ENCODE results near the gene MCTP2. TPM values are rescaled to one million over a fixed set of nuclear protein-coding genes. Genes with fewer than 3 reads are reported as not detected.

The MCTP2 gene
- total RNA-seq, 4 donors from 2014 or later: 12.0 to 18.3 (median 15.2) TPM

DNA sequence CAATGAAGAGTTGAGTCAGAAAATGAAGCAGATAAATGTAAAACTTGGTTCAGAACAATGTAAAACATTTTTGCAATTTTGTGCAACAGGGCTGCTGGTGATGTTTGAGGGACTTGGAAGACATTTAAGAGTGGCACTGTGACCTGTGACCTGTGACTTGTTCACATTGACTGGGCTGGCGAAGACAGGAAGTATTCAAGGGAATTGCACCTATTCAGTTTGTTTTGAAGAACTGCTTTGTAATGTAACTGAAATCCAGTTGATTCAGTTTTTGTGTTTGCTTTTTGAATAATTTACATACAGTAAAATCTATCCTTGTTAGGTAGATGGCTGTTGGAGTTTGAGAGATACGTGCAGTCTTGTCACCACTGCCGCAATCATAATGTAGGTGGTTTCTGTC, 35.4 kb downstream of the MCTP2 start:
- no peak for DNase-seq (ENCODE audit: low spot score in 2 of 2)
- Histone ChIP-seq H3K4me1 (no peaks in the 10 kb centered on the region), H3K9me3 (no peaks in the 10 kb centered on the region), H3K27me3 (no peaks in the 10 kb centered on the region), H3K36me3 (no peaks in the 10 kb centered on the region), H3K27ac (no peak overlapping the region), H3K4me3 (no peak overlapping the region)
- TF ChIP-seq, protein P1, sequence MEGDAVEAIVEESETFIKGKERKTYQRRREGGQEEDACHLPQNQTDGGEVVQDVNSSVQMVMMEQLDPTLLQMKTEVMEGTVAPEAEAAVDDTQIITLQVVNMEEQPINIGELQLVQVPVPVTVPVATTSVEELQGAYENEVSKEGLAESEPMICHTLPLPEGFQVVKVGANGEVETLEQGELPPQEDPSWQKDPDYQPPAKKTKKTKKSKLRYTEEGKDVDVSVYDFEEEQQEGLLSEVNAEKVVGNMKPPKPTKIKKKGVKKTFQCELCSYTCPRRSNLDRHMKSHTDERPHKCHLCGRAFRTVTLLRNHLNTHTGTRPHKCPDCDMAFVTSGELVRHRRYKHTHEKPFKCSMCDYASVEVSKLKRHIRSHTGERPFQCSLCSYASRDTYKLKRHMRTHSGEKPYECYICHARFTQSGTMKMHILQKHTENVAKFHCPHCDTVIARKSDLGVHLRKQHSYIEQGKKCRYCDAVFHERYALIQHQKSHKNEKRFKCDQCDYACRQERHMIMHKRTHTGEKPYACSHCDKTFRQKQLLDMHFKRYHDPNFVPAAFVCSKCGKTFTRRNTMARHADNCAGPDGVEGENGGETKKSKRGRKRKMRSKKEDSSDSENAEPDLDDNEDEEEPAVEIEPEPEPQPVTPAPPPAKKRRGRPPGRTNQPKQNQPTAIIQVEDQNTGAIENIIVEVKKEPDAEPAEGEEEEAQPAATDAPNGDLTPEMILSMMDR (IDR thresholded peaks at IDR 0.05): no peak
- TF ChIP-seq EP300 (IDR thresholded peaks at IDR 0.05): no peak
- 81 to 95% methylated on average over 3 of the region's 3 CpGs for WGBS, 2 donors

DNA sequence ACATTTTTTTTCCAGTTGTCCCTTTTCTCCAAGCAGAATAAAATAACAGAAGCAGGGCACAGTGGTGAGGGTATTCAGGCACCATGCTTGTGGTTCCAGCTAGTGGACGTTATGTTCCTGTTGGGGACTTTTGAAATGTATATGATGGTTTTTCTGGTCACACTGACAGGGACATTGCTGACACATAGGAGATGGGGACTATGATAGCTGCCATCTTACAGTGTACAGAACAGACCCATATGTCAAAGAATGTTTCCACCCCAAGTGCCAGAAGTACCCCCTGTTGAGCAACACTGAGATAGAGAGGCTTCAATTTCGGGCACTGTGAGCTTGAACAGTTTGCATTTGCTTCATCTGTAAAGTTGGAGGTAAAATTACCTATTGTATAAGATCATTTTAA, 38.6 kb downstream of the MCTP2 start:
- Histone ChIP-seq H3K4me1 (no peaks in the 10 kb centered on the region), H3K9me3 (peaks cover 0 to 6% (median 0%) of the 10 kb centered on the region in 4 donors), H3K27ac (no peak overlapping the region), H3K36me3 (no peaks in the 10 kb centered on the region), H3K4me3 (no peak overlapping the region), H3K27me3 (no peaks in the 10 kb centered on the region)
- no peak for TF ChIP-seq POLR2A (IDR thresholded peaks at IDR 0.05)
- TF ChIP-seq, protein P1 (IDR thresholded peaks at IDR 0.05): no peak
- no peak for TF ChIP-seq EP300 (IDR thresholded peaks at IDR 0.05)
- WGBS, 2 donors: 91 to 96% methylated on average over 2 of the region's 2 CpGs
- DNase-seq (ENCODE audit: low spot score in 2 of 2): no peak

DNA sequence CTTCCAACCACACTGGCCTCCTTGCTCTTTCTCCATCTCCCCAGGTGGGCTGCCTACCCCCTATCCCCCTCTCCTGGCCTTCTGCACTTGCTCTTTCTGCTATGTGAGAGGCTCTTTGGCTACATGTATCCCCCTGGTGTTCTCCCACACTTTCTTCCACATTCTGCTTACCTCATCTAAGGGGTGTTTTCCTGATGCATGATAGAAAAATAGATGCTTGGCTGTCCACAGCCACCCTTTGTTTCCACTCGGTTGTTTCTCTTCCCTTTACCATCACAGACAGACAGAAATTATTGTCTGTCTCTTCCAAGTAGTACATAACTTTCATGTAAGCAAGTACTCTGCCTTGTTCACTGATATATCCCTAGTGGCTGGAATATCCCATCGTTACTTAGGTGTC, 39.2 kb downstream of the MCTP2 start:
- 64 to 70% methylated on average over 2 of the region's 2 CpGs for WGBS, 2 donors
- Histone ChIP-seq H3K36me3 (no peaks in the 10 kb centered on the region), H3K4me1 (no peaks in the 10 kb centered on the region), H3K27ac (no peak overlapping the region), H3K27me3 (no peaks in the 10 kb centered on the region), H3K9me3 (peaks cover 0 to 6% (median 0%) of the 10 kb centered on the region in 4 donors), H3K4me3 (no peak overlapping the region)
- TF ChIP-seq POLR2A (IDR thresholded peaks at IDR 0.05) (no peak), EP300 (IDR thresholded peaks at IDR 0.05) (no peak)
- TF ChIP-seq, protein P1 (IDR thresholded peaks at IDR 0.05): no peak
- no peak for DNase-seq (ENCODE audit: low spot score in 2 of 2)

DNA sequence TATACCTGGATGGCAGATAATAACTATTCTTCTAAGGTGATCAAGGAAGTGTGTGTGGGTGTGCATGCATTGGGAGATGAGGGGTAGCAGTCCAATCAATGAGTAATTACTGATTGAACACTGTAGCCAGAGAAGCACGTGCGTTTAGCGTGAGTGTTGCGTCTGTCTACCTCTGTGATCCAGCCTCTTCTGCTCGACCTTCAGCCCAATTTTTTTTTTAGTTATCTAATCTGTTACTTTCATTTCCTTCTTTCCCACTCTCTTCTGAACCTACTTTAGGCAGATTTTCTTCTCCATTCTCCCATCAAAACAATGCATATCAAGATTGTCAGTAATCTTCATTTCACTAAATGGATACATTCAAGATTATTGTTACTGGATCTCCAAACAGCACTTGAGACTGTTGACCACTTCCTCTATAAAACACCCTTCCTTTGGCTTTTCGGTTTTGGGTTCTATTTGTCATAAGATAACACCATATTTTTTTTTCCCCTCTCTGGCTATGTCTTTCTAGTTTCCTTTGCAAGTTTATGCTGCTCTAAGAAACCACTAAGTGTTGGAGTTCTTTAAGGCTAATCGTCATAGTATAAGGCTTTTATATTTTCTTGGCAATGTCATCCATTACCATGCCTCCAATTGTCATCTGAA, 41.0 kb downstream of the MCTP2 start:
- Histone ChIP-seq H3K27me3 (no peaks in the 10 kb centered on the region), H3K9me3 (peaks cover 0 to 6% (median 0%) of the 10 kb centered on the region in 4 donors), H3K36me3 (no peaks in the 10 kb centered on the region), H3K4me3 (no peak overlapping the region), H3K27ac (no peak overlapping the region), H3K4me1 (no peaks in the 10 kb centered on the region)
- TF ChIP-seq, protein P1 (IDR thresholded peaks at IDR 0.05): no peak
- no peak for TF ChIP-seq POLR2A (IDR thresholded peaks at IDR 0.05)
- TF ChIP-seq EP300 (IDR thresholded peaks at IDR 0.05): no peak
- DNase-seq (ENCODE audit: low spot score in 2 of 2): no peak
- 81 to 83% methylated on average over 7 of the region's 7 CpGs for WGBS, 2 donors

DNA sequence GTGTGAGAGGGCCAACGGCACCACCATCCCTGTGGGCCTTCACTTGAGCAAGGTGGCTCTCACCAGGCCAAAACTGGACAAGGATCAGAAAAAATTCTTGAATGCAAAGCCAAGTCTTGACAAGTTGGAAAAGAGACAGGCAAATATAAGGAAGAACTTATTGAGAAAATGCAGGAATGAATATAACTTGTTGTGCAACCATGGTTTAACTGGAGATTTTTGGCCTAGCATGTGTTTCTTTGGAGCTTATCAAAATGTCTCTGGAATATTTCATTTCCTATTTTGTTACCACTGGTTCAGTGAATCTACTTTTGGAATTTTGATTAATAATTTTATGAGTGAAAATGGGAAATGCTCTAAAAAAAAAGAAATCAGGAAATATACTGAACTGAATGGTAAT, 42.5 kb downstream of the MCTP2 start:
- no peak for DNase-seq (ENCODE audit: low spot score in 2 of 2)
- WGBS, 2 donors: 75 to 96% methylated on average over 1 of the region's 1 CpG
- H3K27ac ChIP-seq: no peak overlapping the region

More for the DNA sequence above, 42.5 kb downstream of the MCTP2 start:
- Histone ChIP-seq H3K27me3 (no peaks in the 10 kb centered on the region), H3K9me3 (peaks cover 0 to 6% (median 0%) of the 10 kb centered on the region in 4 donors), H3K4me1 (no peaks in the 10 kb centered on the region), H3K4me3 (no peak overlapping the region), H3K36me3 (no peaks in the 10 kb centered on the region)
- TF ChIP-seq POLR2A (IDR thresholded peaks at IDR 0.05) (no peak), EP300 (IDR thresholded peaks at IDR 0.05) (no peak)
- TF ChIP-seq, protein P1 (IDR thresholded peaks at IDR 0.05): no peak
